ENCODE data around the gene PCGF1. TPM values are rescaled to one million over a fixed set of nuclear protein-coding genes. Genes with fewer than 3 reads are reported as not detected.

The PCGF1 gene
- total RNA-seq, 1 experiment from 2014 or later = 33.0 TPM

DNA sequence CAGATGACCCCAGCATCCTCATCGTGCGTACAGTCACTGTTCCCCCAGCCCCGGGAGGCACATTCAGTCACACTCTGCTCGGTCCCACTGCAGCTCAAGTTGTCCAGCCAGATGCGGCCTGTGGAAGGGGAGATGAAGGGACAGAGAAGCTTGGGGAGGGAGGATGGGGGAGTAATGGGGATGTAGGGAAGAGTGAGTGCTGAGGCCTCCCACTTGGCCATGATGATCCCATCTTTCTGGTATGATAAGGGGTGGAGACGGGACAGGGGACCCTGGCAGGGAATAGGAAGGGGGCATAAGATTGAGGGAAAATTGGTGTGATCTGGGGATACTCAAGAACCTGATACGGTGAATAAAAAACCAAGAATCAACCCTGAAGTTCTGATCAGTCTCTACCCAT is 42.7 kb upstream of the PCGF1 start:
- Histone ChIP-seq H3K36me3 (ENCODE audit: insufficient read depth, low read length, poor library complexity, severe bottlenecking) (no peaks in the 10 kb centered on the region), H3K9me3 (ENCODE audit: low read depth, low read length, poor library complexity, severe bottlenecking) (no peaks in the 10 kb centered on the region), H3K27me3 (replicated peaks; ENCODE audit: insufficient read depth, low read depth, low read length, poor library complexity) (peaks cover 14% of the 10 kb centered on the region), H3K27ac (ENCODE audit: low read depth, low read length, poor library complexity, severe bottlenecking) (no peak overlapping the region), H3K4me1 (ENCODE audit: insufficient read depth, low read length, poor library complexity, severe bottlenecking) (peaks cover 5% of the 10 kb centered on the region), H3K4me3 (ENCODE audit: low read depth, low read length, poor library complexity, severe bottlenecking) (no peak overlapping the region)
- no peak for DNase-seq (ENCODE audit: low spot score)
- BruUV-seq (replicated peaks) = no TSS peak
- intact Hi-C loops (cut with micrococcal nuclease; ENCODE audit: unreplicated experiment) = no loop called here
- TF ChIP-seq, protein P1, sequence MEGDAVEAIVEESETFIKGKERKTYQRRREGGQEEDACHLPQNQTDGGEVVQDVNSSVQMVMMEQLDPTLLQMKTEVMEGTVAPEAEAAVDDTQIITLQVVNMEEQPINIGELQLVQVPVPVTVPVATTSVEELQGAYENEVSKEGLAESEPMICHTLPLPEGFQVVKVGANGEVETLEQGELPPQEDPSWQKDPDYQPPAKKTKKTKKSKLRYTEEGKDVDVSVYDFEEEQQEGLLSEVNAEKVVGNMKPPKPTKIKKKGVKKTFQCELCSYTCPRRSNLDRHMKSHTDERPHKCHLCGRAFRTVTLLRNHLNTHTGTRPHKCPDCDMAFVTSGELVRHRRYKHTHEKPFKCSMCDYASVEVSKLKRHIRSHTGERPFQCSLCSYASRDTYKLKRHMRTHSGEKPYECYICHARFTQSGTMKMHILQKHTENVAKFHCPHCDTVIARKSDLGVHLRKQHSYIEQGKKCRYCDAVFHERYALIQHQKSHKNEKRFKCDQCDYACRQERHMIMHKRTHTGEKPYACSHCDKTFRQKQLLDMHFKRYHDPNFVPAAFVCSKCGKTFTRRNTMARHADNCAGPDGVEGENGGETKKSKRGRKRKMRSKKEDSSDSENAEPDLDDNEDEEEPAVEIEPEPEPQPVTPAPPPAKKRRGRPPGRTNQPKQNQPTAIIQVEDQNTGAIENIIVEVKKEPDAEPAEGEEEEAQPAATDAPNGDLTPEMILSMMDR (conservative IDR thresholded peaks at IDR 0.05; ENCODE audit: low read depth, low read length) = no peak
- no peak for TF ChIP-seq EZH2 (IDR thresholded peaks at IDR 0.05; ENCODE audit: borderline replicate concordance, low read depth, low read length, poor library complexity, severe bottlenecking)
- CTCF ChIA-PET = no interaction called here
- POLR2A ChIA-PET (ENCODE audit: low non-redundant PET) = no interaction called here

DNA sequence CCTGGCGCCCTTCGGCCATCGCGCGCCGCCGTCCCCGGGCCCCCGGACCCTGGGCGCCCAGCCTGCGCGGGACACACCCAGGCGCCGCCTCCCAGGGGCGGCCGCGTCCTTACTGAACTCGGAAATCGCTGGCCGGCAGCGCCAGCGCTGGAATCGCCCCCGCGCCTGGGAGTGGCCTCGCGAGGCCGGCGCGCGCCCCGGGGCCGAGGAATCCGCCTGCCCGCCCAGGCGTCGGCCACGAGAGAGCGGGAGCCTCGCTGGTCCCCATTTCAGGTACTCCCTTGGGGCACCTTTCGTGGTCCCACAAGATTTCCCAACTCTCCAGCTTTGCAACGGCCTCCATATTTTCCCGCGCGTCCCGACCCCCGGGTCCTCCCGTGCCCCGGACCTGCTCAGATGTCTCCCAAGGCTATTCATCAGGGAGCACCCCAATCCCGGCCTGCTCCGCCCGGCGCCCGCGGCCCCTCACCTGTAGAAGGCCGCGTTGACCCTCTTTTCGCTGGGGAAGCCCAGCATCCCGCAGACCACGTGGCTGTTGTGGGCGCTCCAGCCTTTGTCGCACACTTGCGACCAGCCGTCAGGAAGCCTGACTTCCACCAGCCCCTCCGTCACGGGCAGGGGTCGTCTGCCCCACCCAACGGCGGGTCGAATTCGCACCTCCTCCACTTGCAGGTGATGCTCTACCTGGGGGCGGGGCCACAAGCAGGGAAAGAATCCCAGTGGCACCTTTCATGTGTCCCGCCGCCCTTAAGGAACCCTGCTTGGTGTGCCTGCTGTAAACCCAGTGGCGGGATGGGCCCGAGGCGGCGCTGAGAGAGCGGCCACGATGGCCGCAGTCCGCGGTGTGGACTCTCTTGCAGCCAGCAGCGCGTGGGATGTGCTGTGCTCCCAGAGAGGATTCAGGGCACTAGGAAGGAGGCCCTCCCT is 41.7 kb upstream of the PCGF1 start:
- TF ChIP-seq EZH2 (IDR thresholded peaks at IDR 0.05; ENCODE audit: borderline replicate concordance, low read depth, low read length, poor library complexity, severe bottlenecking) = no peak
- TF ChIP-seq, protein P1 (conservative IDR thresholded peaks at IDR 0.05; ENCODE audit: low read depth, low read length) = no peak
- Histone ChIP-seq H3K4me3 (ENCODE audit: low read depth, low read length, poor library complexity, severe bottlenecking) (peak overlapping the region; percentile 48), H3K27me3 (replicated peaks; ENCODE audit: insufficient read depth, low read depth, low read length, poor library complexity) (peaks cover 14% of the 10 kb centered on the region), H3K9me3 (ENCODE audit: low read depth, low read length, poor library complexity, severe bottlenecking) (no peaks in the 10 kb centered on the region), H3K4me1 (ENCODE audit: insufficient read depth, low read length, poor library complexity, severe bottlenecking) (peaks cover 5% of the 10 kb centered on the region), H3K36me3 (ENCODE audit: insufficient read depth, low read length, poor library complexity, severe bottlenecking) (no peaks in the 10 kb centered on the region), H3K27ac (ENCODE audit: low read depth, low read length, poor library complexity, severe bottlenecking) (no peak overlapping the region)
- intact Hi-C loops (cut with micrococcal nuclease; ENCODE audit: unreplicated experiment) = no loop called here
- ChIA-PET CTCF (no interaction called here), POLR2A (ENCODE audit: low non-redundant PET) (no interaction called here)
- no TSS peak for BruUV-seq (replicated peaks)
- DNase-seq (ENCODE audit: low spot score) = peak; percentile 38

DNA sequence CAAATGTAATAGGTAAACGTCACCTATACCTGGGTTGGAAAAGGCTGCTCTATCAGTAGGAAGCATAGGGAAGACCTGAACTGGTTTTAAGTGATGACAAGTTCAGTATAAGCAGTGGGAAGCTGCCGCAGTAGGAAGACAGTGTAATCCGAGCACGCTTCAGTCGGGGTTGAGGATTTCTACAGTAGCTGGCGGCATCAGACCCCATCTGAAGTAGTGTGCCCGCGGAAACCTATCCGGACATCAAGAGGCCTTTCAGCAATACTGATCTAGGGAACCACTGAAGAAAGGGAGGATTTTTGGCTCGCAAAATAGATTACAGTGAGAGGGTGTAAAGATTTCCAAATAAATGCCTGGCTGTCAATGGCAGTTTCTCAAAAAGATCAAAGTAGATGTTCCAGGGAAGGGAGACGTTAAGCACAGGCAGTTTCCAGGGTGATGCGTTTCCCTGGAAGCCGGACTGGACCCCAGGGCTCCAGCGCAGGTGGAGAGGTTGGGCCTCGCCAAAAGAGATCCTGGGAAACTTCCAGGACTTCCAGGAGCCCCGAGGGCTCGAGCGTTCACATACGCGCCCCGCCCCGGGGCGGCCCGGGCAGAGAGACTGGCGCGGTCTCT is 40.9 kb upstream of the PCGF1 start:
- H3K27ac ChIP-seq (ENCODE audit: low read depth, low read length, poor library complexity, severe bottlenecking) = no peak overlapping the region
- DNase-seq (ENCODE audit: low spot score) = peak; percentile 29
- no peaks in the 10 kb centered on the region for H3K36me3 ChIP-seq (ENCODE audit: insufficient read depth, low read length, poor library complexity, severe bottlenecking)
- TF ChIP-seq EZH2 (IDR thresholded peaks at IDR 0.05; ENCODE audit: borderline replicate concordance, low read depth, low read length, poor library complexity, severe bottlenecking) = no peak
- TF ChIP-seq, protein P1 (conservative IDR thresholded peaks at IDR 0.05; ENCODE audit: low read depth, low read length) = no peak
- peaks cover 14% of the 10 kb centered on the region for H3K27me3 ChIP-seq (replicated peaks; ENCODE audit: insufficient read depth, low read depth, low read length, poor library complexity)
- CTCF ChIA-PET = no interaction called here
- H3K9me3 ChIP-seq (ENCODE audit: low read depth, low read length, poor library complexity, severe bottlenecking) = no peaks in the 10 kb centered on the region
- peak overlapping the region; percentile 48 for H3K4me3 ChIP-seq (ENCODE audit: low read depth, low read length, poor library complexity, severe bottlenecking)
- POLR2A ChIA-PET (ENCODE audit: low non-redundant PET) = no interaction called here
- no TSS peak for BruUV-seq (replicated peaks)
- intact Hi-C loops (cut with micrococcal nuclease; ENCODE audit: unreplicated experiment) = no loop called here
- peaks cover 5% of the 10 kb centered on the region for H3K4me1 ChIP-seq (ENCODE audit: insufficient read depth, low read length, poor library complexity, severe bottlenecking)
